Measurements from ENCODE around the gene TMEM190. TPM values are rescaled to one million over a fixed set of nuclear protein-coding genes. Genes with fewer than 3 reads are reported as not detected.

TMEM190 gene
- total and polyA plus RNA-seq, 9 of the 15 experiments (the other 6 are each of a cell fraction or from before 2014, with no cell fraction given), result not detected

- TF ChIP-seq, protein P1, sequence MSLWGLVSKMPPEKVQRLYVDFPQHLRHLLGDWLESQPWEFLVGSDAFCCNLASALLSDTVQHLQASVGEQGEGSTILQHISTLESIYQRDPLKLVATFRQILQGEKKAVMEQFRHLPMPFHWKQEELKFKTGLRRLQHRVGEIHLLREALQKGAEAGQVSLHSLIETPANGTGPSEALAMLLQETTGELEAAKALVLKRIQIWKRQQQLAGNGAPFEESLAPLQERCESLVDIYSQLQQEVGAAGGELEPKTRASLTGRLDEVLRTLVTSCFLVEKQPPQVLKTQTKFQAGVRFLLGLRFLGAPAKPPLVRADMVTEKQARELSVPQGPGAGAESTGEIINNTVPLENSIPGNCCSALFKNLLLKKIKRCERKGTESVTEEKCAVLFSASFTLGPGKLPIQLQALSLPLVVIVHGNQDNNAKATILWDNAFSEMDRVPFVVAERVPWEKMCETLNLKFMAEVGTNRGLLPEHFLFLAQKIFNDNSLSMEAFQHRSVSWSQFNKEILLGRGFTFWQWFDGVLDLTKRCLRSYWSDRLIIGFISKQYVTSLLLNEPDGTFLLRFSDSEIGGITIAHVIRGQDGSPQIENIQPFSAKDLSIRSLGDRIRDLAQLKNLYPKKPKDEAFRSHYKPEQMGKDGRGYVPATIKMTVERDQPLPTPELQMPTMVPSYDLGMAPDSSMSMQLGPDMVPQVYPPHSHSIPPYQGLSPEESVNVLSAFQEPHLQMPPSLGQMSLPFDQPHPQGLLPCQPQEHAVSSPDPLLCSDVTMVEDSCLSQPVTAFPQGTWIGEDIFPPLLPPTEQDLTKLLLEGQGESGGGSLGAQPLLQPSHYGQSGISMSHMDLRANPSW (CRISPR knock-in tag; IDR thresholded peaks at IDR 0.05), result no peak
- TF ChIP-seq NFE2L1 (tag; IDR thresholded peaks at IDR 0.05; ENCODE audit: borderline replicate concordance, low read depth) (no peak), CCAR2 (IDR thresholded peaks at IDR 0.05; ENCODE audit: low read depth, low read length) (no peak), DLX4 (CRISPR knock-in tag; IDR thresholded peaks at IDR 0.05) (no peak), ZNF282 (CRISPR knock-in tag; IDR thresholded peaks at IDR 0.05) (no peak), MED1 (CRISPR knock-in tag; IDR thresholded peaks at IDR 0.05; ENCODE audit: borderline replicate concordance) (no peak), MCM3 (IDR thresholded peaks at IDR 0.05) (no peak), PTRF (tag; IDR thresholded peaks at IDR 0.05) (no peak), WHSC1 (IDR thresholded peaks at IDR 0.05; ENCODE audit: low read length) (no peak), CBFB (CRISPR knock-in tag; IDR thresholded peaks at IDR 0.05) (no peak), ARHGAP35 (IDR thresholded peaks at IDR 0.05; ENCODE audit: partially characterized antibody) (no peak), THRAP3 (IDR thresholded peaks at IDR 0.05; ENCODE audit: borderline replicate concordance) (no peak), PURB (CRISPR knock-in tag; IDR thresholded peaks at IDR 0.05; ENCODE audit: low read depth) (no peak)
- TF ChIP-seq, protein P2, sequence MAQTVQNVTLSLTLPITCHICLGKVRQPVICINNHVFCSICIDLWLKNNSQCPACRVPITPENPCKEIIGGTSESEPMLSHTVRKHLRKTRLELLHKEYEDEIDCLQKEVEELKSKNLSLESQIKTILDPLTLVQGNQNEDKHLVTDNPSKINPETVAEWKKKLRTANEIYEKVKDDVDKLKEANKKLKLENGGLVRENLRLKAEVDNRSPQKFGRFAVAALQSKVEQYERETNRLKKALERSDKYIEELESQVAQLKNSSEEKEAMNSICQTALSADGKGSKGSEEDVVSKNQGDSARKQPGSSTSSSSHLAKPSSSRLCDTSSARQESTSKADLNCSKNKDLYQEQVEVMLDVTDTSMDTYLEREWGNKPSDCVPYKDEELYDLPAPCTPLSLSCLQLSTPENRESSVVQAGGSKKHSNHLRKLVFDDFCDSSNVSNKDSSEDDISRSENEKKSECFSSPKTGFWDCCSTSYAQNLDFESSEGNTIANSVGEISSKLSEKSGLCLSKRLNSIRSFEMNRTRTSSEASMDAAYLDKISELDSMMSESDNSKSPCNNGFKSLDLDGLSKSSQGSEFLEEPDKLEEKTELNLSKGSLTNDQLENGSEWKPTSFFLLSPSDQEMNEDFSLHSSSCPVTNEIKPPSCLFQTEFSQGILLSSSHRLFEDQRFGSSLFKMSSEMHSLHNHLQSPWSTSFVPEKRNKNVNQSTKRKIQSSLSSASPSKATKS (CRISPR knock-in tag; IDR thresholded peaks at IDR 0.05), result no peak
- TF ChIP-seq, protein P3, sequence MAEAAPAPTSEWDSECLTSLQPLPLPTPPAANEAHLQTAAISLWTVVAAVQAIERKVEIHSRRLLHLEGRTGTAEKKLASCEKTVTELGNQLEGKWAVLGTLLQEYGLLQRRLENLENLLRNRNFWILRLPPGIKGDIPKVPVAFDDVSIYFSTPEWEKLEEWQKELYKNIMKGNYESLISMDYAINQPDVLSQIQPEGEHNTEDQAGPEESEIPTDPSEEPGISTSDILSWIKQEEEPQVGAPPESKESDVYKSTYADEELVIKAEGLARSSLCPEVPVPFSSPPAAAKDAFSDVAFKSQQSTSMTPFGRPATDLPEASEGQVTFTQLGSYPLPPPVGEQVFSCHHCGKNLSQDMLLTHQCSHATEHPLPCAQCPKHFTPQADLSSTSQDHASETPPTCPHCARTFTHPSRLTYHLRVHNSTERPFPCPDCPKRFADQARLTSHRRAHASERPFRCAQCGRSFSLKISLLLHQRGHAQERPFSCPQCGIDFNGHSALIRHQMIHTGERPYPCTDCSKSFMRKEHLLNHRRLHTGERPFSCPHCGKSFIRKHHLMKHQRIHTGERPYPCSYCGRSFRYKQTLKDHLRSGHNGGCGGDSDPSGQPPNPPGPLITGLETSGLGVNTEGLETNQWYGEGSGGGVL (CRISPR knock-in tag; IDR thresholded peaks at IDR 0.05), result no peak
These were observed 37.3 kb upstream of the TMEM190 start, which contains the start of gene KMT5C (continued) for GRCh38 chr19:55339105-55339888.

All from K562 (cell line).